ENCODE data around the gene OR52E8.

The OR52E8 gene

GRCh38 chr11:5807580-5807979, 49.9 kb downstream of the OR52E8 start:
- no peak for DNase-seq

Data from C1 segment of cervical spinal cord (tissue), 14 donors.